HuH-7 (cell line): ENCODE measurements around the gene GPR142.
"Not testable (repeated sequence)": the region's sequence is repeated elsewhere in the genome, so short reads cannot be mapped to it uniquely, and the experiment has no call there.

Source experiments
- DNase-seq: peaks from one replicate; pipeline ENCODE4 v3.0.0; 2011; ENCODE audit warnings: low spot score

Gene GPR142

GRCh38 chr17:74393346-74393942 is 26.1 kb downstream of the GPR142 start:
- no peak for DNase-seq

- no peak for DNase-seq
Measured at GRCh38 chr17:74394275-74394950, 27.1 kb downstream of the GPR142 start.

- DNase-seq, result no peak
Measured at GRCh38 chr17:74394977-74395376, 27.7 kb downstream of the GPR142 start.

GRCh38 chr17:74396567-74396966 is 29.3 kb downstream of the GPR142 start:
- no peak for DNase-seq

- no peak for DNase-seq
Measured at GRCh38 chr17:74402048-74402447, 34.7 kb downstream of the GPR142 start.

- no peak for DNase-seq
Measured at GRCh38 chr17:74403512-74404137, 36.3 kb downstream of the GPR142 start.

- no peak for DNase-seq
Measured at GRCh38 chr17:74404218-74404617, 36.9 kb downstream of the GPR142 start.

- no peak for DNase-seq
Measured at GRCh38 chr17:74404789-74405188, 37.5 kb downstream of the GPR142 start.

GRCh38 chr17:74405311-74405710 is 38.0 kb downstream of the GPR142 start:
- DNase-seq, result not testable (repeated sequence)

GRCh38 chr17:74407384-74407783 is 40.1 kb downstream of the GPR142 start:
- DNase-seq, result no peak

GRCh38 chr17:74408262-74408661 is 41.0 kb downstream of the GPR142 start:
- DNase-seq, result peak; percentile 63

GRCh38 chr17:74408815-74409214 is 41.5 kb downstream of the GPR142 start:
- no peak for DNase-seq

GRCh38 chr17:74410001-74410443 is 42.7 kb downstream of the GPR142 start:
- no peak for DNase-seq

- no peak for DNase-seq
Measured at GRCh38 chr17:74412581-74412980, 45.3 kb downstream of the GPR142 start.

GRCh38 chr17:74413491-74413890 is 46.2 kb downstream of the GPR142 start:
- DNase-seq, result no peak

GRCh38 chr17:74414510-74414909 is 47.2 kb downstream of the GPR142 start:
- DNase-seq, result no peak

- DNase-seq, result no peak
Measured at GRCh38 chr17:74415608-74416396, 48.5 kb downstream of the GPR142 start.

- DNase-seq, result peak; percentile 65
Measured at GRCh38 chr17:74417178-74418045, 50.1 kb downstream of the GPR142 start.

- no peak for DNase-seq
Measured at GRCh38 chr17:74419928-74420411, 52.7 kb downstream of the GPR142 start.
